ENCODE data around the gene MRPS34.

MRPS34 gene

DNA sequence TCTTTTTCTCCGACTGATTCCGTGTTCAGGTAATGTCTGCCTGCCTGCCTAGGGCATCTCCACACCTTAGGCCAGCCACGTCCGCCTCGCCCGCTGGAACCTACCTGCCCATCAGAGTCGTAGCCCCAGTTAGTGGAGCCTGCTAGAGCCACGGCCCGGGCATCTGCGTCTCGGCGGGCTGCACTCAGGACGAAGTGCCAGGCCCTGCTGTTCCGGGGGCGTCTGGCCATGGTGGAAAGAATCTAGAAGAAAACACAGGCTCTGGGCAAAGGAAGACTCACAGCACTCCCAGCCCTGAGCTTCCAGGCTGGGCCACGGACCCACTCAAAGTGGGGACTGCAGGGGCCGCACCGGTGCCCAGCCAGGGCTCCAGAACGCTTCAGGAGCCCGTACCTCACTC lies 8.3 kb upstream of the MRPS34 start:
- no peak for DNase-seq

DNA sequence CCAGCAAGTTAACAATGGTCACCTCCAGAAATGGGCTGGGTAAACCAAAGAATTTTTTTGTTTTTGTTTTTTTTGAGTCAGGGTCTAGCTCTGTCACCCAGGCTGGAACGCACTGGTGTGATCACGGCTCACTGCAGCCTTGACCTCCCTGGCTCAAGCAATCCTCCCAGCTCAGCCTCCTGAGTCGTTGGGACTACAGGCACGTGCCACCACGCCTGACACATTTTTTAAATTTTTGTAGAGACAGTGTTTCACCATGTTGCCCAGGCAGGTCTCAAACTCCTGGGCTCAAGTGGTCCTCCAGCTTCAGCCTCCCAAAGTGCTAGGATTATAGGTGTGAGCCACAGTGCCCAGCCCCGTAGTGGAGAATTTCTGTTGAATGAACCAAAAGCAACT lies 7.7 kb upstream of the MRPS34 start:
- no peak for DNase-seq

DNA sequence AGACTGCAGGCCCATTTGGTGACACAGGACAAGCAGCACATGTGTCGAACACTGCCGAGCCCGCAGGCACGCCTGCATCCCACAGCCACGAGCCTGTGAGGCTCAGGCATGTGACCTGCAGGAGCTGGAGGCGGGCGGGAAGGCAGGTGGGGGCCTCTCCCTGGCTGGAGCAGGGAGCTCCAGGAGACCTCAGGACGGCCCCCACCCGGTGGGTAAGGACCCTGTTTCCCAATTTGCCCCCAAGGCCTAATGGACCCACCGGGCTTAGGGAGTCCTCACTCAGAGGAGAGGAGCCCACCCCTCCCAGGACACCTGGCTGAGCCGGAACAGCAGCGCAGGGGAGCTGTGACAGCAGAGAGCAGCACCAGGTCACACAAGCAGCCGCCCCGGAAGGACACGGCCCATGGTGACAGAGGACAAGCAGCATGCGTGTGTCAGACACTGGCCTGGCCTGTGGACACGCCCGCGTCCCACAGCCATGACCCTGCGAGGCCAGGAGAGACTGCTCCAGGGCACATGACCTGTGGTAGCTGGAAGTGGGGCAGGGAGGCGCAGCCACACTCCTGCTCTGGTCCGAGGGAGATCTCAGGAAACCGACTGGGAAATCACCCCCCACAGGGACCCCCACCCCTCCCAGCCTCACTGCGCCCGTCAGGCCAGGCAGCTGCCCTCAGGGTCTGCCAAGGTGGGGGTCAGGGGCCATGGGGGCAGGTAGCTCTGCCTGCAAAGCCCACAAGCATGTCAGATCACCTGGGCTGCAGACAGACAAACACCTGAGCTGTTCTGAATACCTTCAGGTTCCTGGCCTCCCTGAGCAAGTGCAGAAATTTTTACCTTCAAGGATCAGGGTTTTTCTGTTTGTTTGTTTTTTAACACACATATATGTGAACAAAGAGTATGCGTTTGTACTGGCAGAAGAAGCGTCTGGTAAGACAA lies 7.1 kb upstream of the MRPS34 start:
- DNase-seq, result no peak

DNA sequence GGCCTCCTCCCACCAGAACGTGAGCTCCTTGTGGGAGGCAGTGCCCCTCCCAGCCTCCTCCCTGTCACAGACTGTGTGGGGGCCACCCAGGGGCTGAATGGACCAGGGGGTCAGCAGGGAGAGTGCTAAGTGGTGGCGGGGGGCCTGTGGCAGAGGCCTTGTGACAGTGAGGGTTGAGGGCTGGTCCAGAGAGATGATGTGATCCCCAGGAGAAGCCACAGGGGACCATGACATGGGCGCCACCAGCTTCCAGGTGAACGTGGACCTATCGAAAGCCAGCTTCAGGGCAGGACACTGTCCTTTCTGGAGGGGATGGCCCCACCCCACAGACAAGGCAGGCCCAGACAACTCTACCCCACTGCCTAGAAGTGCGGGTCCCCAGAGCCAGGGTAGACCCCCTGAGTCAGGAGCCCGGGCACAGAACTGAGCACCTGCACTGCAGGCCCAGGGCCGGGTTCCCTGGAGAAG lies 6.3 kb upstream of the MRPS34 start:
- no peak for DNase-seq

DNA sequence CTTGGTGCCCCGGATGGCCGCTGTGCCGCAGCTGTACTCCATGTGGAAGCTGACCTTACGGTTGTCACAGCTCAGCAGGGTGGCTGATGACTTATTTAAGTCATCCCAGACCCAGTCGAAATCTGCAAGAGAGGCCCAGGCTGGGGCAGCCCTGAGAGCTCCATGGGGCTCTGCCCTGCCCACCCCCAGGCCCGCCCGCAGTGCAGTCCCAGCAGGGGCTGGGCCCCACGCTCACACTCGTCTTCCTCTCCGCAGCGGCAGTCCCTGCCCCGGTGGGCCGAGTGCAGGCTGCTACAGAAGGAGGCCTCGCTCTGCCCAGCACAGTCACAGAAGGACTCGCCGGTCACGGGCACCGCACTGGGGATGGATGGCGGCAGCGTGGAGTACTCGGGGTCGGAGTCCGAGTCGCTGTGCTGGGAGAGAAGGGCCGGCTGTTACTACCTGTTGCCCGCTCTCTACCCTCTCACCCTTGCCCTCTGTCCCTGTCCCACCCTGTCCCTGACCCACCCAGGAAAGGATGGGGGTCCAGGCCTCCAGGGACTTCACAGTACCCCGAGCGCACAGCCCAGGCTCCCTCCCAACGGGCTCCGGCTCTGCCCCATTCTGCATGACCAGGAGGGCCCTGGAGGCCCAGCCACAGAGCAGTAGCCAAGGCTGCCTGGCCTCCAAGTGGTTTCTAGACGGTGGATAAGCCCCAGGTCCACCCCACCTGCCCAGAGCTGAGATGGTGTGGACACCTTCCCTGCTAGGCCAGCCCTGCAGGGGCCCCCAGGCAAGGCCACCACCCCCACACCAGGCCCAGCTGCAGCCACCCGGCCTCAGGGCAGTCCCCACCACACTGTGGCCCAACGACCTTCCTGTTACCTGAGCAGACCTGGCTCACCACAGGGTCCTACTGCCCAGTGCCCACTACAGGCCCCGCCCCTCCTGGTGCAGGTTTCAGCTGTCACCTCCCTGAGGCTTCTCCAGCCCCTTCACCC lies 5.6 kb upstream of the MRPS34 start:
- no peak for DNase-seq

DNA sequence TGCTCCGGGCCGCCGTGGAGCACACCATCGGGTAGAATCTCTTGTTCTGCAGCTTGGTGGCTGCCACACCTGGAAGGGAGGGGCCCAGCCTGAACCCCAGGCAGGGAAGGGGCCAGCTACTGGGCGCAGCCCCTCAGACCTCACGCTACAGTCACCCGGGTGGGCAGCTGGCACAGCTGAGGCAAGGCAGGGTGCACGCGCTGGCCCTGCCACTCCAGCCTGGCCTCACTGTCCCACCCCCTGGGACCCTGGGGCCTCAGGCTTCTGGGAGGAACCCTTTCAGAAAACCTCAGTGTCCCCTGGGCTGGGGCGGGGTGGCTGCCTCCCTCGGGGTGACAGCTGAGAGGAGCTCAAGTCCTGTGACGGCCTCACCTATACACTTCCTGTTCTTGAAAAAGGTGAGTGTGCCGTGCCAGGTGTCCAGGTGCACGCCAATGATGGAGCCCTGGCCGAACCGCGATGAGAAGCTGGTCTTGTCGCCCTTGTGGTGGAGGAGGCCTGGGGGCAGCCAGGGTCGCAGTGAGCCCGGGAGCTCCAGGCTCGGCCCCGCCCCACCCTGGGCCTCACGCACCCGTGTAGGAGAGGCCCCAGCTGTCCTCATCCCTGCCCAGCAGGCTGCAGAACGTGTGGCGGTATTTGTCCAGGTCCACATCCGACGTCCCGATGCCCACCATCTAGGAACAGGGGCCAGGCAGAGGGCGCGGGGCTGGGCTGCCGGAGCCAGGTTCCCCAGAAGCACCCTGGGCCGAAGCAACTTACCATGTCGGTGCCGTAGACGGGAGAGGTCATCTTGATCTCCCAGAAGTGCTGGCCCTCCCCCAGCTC lies 4.7 kb upstream of the MRPS34 start:
- DNase-seq, result no peak

DNA sequence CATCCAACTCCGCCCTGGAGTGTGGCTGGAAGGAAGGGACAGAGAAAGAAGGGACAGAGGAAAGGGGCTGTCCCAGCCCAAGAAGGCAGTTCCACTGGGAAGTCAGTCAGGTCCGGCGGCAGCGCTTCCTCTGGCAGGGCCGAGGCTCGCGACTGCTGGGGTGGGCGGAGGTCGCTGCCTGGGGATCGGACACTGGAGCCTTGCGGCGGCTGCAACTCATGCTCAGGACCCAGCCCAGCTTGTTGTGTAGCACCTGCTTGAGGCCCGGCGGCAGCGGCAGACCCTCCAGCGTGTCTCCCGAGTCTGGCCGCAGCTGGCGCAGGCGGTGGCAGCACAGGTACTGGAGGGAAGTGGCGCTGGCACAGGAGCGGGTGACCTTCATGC lies 4.0 kb upstream of the MRPS34 start:
- no peak for DNase-seq

DNA sequence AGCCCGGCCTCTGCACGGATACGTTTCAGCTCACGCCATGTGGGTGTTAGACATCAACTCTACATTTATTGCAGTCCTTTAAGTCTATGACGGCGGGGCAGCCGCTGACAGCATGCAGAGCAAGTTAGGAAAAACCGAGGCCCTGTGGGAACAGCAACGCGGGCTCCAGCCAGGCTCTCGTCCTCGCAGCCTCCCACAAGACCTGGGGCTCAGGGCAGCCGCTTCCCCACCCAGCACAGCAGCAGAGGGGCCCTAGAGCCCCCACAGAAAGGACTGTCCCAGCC lies 3.7 kb upstream of the MRPS34 start:
- no peak for DNase-seq

DNA sequence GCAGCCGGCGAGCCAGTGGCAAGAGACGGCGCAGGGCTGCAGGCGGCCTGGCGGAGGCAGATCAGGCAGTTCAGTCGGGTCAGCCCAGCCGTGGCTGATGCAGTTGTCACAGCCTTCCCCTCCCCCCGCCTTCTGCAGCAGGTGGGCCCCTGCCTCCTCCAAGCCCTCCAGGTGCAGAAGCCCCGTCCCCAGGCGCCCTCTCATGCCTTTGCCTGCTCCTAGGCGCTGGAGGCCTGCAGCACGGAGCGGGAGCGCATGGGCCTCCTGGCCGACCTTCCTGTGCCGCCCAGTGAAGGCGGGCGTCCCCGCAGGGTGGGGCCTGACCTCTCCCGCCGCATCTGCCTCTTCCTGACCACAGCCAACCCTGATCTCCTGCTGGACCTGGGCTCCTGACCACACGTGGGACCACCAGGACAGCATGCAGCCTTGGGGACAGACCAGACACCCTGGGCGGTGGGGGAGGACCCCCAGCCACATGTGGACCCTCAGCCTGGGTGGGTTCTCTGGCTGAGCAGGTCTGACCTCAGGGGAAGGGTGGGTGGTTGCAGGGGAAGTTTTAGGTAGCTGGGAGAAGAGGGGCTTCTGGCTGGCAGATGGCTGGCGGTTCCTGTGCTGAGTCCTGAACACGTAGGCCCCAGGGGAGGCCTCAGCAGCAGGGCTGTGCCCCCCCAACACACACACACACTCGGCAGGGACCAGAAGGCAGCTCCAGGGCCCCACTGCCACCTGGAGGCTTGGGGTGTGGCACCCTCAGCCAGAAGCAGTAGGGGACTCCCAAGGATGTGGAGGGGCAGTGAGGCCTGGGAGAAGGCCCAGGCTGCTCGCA lies 3.1 kb upstream of the MRPS34 start:
- DNase-seq, result no peak

DNA sequence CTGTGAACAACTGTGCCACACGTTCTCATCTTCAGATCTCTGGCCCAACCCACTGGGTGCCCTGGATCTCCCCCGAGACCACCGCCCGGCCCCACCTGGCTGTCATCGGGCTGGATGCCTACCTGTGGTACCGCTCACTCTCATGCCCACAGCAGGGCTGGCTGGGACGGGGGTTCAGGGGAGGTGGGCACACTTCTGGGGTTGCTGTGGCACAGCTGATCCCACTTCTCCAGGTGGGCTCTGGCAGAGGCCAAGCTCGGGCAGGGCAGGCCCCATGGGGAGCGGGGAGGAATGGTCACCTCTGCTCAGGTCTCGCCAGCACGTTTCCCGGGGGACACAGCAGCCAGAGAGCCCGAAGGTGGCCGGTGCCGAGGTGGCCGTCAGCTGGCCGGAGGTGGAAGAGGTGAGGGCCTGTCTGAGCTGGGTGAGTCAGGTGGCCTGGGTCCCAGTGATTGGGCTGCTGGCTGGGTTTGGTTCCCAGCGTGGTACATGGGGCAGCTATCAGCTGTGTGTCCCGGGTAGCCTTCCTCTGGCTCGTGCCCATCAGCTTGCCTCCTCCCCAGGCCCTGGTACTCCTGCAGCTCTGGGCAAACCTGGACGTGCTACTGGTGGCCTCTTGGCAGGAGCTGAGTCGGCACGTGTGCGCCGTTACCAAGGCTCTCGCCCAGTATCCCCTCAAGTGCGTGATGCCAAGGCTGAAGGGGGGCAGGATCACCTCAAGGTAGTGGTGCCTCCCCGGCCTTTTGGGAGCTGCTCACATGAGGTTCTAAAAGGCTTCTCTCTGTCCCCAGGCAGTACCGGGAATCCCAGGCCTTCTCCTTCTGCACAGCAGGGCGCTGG lies 2.3 kb upstream of the MRPS34 start:
- no peak for DNase-seq

DNA sequence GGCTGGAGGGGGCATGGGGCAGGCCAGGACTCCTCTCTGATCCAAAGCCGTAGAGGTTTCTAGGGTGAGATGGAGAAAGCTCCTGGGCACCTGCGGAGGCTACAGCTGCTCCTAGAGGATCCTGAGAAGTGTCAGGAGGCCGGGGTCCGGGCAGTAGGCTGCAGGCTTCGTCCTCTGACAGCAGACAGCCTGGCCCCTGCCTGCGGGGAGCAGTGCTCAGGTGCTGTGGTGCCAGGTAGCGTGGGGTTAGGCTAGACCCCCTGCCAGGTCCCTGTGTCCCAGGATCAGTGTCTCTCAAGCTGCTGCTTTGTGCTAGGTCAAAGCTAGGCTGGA lies 1.5 kb upstream of the MRPS34 start:
- DNase-seq, result no peak

DNA sequence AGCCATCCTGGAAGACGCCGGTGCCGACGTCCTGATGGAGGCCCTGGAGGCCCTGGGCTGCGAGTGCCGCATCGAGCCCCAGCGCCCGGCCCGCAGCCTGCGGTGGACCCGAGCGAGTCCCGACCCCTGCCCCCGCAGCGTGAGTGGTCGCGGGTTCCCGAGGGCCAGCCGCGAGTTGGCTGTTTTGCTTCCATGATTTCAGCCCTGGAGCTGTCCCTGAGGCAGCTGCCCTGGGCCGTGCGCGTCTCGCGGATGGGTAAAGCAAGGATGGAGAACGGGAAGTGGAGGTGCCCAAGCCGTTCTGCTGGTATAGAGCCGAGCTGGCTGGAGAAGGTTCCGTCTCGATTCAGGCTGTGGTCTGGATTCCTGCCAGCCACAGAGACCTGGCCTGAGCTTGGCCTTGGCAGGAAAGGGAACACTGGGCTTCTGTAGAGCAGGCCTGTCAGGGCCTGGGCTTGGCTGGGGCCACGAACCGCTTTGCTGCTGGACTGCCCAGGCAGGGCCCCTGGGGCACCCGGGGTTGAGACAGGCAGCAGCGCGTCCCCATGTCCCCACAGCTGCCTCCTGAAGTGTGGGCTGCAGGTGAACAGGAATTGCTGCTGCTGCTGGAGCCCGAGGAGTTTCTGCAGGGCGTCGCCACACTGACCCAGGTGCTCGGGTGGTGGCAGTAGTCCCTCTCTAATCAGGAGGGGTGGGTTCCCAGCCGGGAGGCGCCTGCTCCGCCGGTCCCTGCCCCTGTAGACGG lies 941 bp upstream of the MRPS34 start:
- DNase-seq, result no peak

DNA sequence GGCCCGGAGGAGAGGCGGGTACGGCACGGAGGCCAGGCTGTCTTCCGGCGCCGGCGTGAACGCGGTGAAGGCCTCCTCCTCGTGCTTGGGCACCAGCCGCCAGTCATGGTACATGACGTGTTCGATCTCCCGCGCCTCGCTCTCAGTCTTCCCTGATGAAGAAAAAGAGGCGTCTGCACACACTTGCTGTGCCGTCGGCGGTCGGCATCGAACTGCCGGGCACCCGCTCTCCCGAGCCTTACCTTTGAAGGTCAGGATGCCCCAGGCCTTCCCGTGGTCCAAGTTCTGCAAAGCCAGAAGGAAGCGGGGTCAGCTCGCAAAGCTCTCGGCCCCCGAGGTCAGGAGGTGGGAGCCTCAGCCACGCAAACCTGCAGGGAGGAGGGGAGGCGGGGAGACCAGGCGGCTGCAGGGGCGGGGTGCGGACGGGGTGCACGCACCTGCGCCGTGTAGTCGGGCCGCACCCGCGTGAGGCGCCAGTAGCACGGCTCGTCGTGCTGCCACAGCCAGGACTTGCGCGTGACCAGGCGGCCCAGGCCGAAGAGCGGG lies 499 bp downstream of the MRPS34 start, which contains the start of gene EME2:
TSS of gene EME2 (plus strand) at position 449 of the 546 bp plus-strand sequence. CDS start 418 bp downstream, outside the sequence.
- DNase-seq, result no peak

DNA sequence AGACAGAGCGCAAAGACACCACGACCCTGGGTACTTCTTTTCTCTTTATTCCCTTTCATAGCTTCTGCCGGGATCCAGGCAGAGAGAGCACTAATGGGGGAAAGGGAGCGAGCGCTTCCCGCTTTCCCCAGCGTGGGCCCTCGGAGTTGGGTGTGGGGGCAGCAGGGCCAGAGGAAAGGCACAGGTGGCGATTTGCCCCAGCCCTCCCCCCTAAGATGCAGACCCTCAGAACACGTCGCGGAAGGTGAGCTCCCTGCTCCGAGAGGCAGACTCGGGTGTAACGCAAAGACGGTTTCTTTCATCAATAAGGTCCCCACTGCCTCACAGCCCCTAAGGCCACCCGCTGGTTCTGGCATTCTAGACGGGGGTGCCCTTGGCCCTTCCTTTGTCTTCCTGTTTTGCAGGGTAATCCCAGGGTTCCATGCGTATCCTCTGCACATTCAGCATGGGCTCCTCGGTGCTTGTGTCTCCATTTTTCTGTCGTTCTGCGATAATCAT lies 1.0 kb downstream of the MRPS34 start:
- no peak for DNase-seq

DNA sequence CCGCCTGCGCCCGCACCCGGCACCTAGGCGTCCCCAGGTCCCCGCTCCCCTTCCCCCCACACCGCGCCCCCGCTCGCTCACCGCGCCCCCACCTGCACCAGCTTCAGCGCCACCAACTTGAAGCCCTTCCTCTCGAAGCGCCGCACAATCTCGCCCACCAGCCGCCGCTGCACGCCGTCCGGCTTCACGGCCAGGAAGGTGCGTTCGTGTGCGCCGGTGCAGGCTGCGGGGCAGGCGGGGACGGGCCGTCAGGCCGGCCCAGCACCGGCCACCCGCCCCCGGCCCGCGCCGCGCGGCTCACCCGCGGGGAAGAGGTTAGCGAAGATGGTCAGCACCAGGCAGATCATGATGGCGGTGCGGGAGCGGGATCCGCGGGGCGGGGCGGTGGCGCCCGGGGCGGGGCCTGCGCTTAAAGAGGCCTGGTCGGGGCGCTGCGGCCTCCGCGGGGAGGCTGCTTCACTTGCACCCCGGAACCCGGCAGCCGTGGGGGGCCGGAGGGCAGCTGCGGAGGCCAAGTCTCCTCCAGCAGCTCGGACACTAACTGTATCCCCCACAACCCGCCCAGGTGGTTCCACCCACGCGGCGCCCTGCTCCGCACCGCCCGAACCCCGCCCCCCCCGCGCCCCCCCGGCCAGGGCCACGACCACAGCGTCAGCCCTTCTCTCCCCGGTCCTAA lies 1.6 kb downstream of the MRPS34 start, which contains the start of gene NME3:
TSS of gene NME3 (minus strand) at position 356 of the 676 bp plus-strand sequence. CDS start at position 347, 9 bp downstream.
- no peak for DNase-seq

DNA sequence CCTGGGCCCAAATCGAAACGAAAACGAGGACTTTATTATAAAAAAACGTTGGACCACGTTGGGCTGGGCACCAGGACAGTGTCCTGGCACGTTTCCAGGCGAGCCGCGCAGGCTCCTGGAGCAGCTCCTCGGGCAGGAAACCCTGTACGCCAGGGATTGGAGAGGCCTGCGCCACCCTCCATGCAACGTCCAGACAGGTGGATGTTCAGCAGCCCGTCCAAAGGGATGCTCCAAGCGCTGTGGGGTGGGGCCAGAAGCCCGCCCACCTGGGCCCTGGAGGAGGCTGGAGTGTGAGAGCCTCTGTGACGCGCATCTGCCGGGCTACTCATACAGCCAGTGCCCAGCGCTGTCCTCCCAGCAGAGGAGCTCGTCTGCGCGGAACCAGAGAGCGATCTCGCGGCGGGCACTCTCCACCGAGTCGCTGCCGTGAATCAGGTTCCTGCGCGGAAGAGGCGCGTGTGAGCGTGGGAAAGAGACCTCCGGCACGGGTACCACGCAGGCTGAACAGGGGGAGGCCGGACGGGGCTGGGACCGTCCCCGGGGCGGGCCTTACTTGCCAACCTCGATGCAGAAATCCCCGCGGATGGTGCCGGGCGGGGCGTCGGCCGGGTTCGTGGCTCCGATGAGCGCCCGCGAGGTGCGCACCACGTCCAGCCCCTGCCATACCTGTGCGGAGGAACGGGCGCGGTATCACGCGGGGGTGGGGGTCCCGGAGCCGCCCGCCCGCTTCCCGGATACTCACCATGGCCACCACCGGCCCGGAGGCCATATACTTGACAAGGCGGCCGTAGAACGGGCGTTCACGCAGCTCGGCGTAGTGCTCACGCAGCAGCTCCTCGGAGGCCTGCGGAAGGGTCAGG lies 2.4 kb downstream of the MRPS34 start:
- DNase-seq, result peak; percentile 71

DNA sequence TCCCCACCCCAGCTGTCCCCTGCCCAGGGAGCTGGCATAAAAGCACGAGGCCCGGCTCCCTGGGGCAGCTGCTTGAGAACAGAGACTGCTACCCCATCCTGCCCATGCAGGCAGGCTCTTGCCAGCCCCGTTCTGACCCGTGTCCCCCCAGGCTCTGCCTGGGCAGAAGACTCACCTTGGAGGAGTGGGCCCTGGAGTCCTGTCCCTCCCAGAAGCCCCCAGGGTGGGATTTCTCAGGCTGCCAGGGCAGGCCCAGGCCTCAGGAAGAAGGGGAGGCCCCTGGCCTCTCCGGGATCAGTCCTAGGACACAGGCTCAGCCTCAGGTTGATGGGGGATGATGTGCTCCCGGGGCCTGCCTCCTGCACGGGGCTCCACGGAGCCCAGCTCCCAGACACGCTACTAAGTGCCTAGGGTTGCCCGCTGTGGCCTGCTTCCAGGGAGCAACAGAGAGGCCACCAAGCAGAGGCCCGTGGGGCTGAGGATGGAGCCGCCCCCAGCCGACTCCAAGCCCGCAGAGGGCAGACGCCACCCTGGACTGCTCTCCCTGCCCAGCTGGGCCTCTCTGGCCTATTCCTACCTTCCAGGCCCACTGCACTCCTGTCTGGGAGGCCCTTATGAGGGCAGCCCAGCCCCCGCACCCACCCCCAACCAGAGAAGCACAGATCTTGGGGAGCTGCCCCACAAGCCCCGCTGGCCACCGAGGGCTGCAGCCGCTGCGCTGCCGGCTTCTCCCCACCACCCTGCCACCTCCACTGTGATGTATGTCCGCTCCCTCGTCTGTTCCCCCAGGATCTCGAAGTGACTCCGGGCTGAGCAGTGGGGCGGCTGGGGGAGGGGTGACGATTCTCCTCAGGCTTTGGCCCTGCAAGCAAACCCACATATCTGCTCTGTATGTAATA lies 3.3 kb downstream of the MRPS34 start:
- no peak for DNase-seq

Measured in NCI-H2107 (cell line).